NCI-H345 treated with DMSO at 0.1 percent for 48 hours (cell line): ENCODE measurements around the gene KIF2C.
A peak's percentile ranks its signal among the peaks of the same experiment; 100 is the strongest.
"Not testable (repeated sequence)": the region's sequence is repeated elsewhere in the genome, so short reads cannot be mapped to it uniquely, and the experiment has no call there.

Experiments
- DNase-seq: peaks from one replicate; lab custom pipeline; 2025; ENCODE audit not compliant: unreplicated experiment; lab: John Stamatoyannopoulos, UW

KIF2C gene

GRCh38 chr1:44792736-44793502 lies 53.3 kb downstream of the KIF2C start:
- no peak for DNase-seq

- DNase-seq: not testable (repeated sequence)
These were observed 58.2 kb downstream of the KIF2C start for GRCh38 chr1:44797886-44798285.

- no peak for DNase-seq
These were observed 59.1 kb downstream of the KIF2C start for GRCh38 chr1:44798481-44799365.

- peak; percentile 91 for DNase-seq
These were observed 60.3 kb downstream of the KIF2C start, which contains the start of gene PLK3 for GRCh38 chr1:44799770-44800584. PLK3 (plus strand) TSS chr1:44800377; CDS start chr1:44800464, 87 bp downstream.

- no peak for DNase-seq
These were observed 62.1 kb downstream of the KIF2C start for GRCh38 chr1:44801491-44802305.

- DNase-seq: no peak
These were observed 62.8 kb downstream of the KIF2C start for GRCh38 chr1:44802306-44803061.

- DNase-seq: no peak
These were observed 63.4 kb downstream of the KIF2C start for GRCh38 chr1:44803062-44803311.

- no peak for DNase-seq
These were observed 63.9 kb downstream of the KIF2C start for GRCh38 chr1:44803312-44804095.

- no peak for DNase-seq
These were observed 65.8 kb downstream of the KIF2C start for GRCh38 chr1:44805311-44806024.

- DNase-seq: no peak
These were observed 66.5 kb downstream of the KIF2C start for GRCh38 chr1:44806025-44806703.

GRCh38 chr1:44806704-44807363 lies 67.2 kb downstream of the KIF2C start, which contains the start of gene DYNLT4:
DYNLT4 (minus strand) TSS chr1:44807351; CDS start chr1:44806668, 683 bp downstream.
- DNase-seq: no peak

- no peak for DNase-seq
These were observed 67.9 kb downstream of the KIF2C start for GRCh38 chr1:44807364-44808062.

- no peak for DNase-seq
These were observed 68.7 kb downstream of the KIF2C start, which contains the start of gene BTBD19 for GRCh38 chr1:44808063-44808937. BTBD19 (plus strand) TSS chr1:44808523; CDS start chr1:44808821, 298 bp downstream.

- DNase-seq: no peak
These were observed 69.6 kb downstream of the KIF2C start for GRCh38 chr1:44808938-44809917.
